ENCODE data around the gene SMARCD1.

- TF ChIP-seq CTCF (conservative IDR thresholded peaks at IDR 0.05; ENCODE audit: low read depth, low read length), result no peak
- TF ChIP-seq EZH2 (IDR thresholded peaks at IDR 0.05; ENCODE audit: borderline replicate concordance, low read depth, low read length, poor library complexity, severe bottlenecking), result no peak
Measured at GRCh38 chr12:50053583-50053982, 31.6 kb upstream of the SMARCD1 start.

Measured in A673 (cell line).